Smooth muscle cell (in vitro differentiated cells): ENCODE results near the gene CD1D. TPM values are rescaled to one million over a fixed set of nuclear protein-coding genes. Genes with fewer than 3 reads are reported as not detected.

Experiments
- DNase-seq: peaks from one replicate; lab custom pipeline; 2025; ENCODE audit not compliant: unreplicated experiment; lab: John Stamatoyannopoulos, UW
- H2AFZ ChIP-seq: fragments of 200-600 bp; sonication (generic); 2 replicates; pipeline ENCODE4 v1.6.0; 2016; ENCODE audit warnings: antibody characterized with exemption, low read depth, mild to moderate bottlenecking
- H3F3A ChIP-seq: fragments of 200-600 bp; sonication (generic); 2 replicates; pipeline ENCODE4 v1.6.0; 2017; ENCODE audit warnings: antibody characterized with exemption, low read depth
- H3K27ac ChIP-seq: fragments of 200-600 bp; sonication (generic); 2 replicates; pipeline ENCODE4 v1.5.1; 2016; ENCODE audit warnings: low read depth, mild to moderate bottlenecking
- H3K27me3 ChIP-seq: fragments of 200-600 bp; sonication (generic); 2 replicates; pipeline ENCODE4 v1.6.1; 2016; ENCODE audit warnings: low read depth, mild to moderate bottlenecking
- H3K36me3 ChIP-seq: fragments of 200-600 bp; sonication (generic); 2 replicates; pipeline ENCODE4 v1.5.1; 2016; ENCODE audit warnings: low read depth
- H3K4me1 ChIP-seq: fragments of 200-600 bp; sonication (generic); 2 replicates; pipeline ENCODE4 v1.5.1; 2016; ENCODE audit warnings: low read depth
- H3K4me2 ChIP-seq: fragments of 200-600 bp; sonication (generic); 2 replicates; pipeline ENCODE4 v1.6.0; 2016; ENCODE audit warnings: mild to moderate bottlenecking
- H3K4me3 ChIP-seq: fragments of 200-600 bp; sonication (generic); 2 replicates; pipeline ENCODE4 v1.5.1; 2016; ENCODE audit warnings: mild to moderate bottlenecking
- H3K79me2 ChIP-seq: fragments of 200-600 bp; sonication (generic); 2 replicates; pipeline ENCODE4 v1.6.0; 2016; ENCODE audit warnings: low read depth, mild to moderate bottlenecking
- H3K9ac ChIP-seq: fragments of 200-600 bp; sonication (generic); 2 replicates; pipeline ENCODE4 v1.6.0; 2016; ENCODE audit warnings: low read depth
- H3K9me3 ChIP-seq: fragments of 200-600 bp; sonication (generic); replicated peaks from 2 replicates; pipeline ENCODE4 v1.5.1; 2016; ENCODE audit warnings: low read depth
- H4K20me1 ChIP-seq: fragments of 200-600 bp; sonication (generic); 2 replicates; pipeline ENCODE4 v1.6.0; 2016; ENCODE audit warnings: low read depth
- WGBS: methylation state at CpG from one replicate; pipeline ENCODE4 v1.1.7; 2016; ENCODE audit warnings: low lambda C conversion rate; 5-methylcytosine and 5-hydroxymethylcytosine counted together
- polyA plus RNA-seq: library from polyadenylated mRNA; unstranded; fragments of >200 nt; fragmentation: Nextera tagmentation; extraction: Ambion mirVana; gene quantifications from 2 replicates; pipeline ENCODE4 v1.2.1, GENCODE V29; 2016
- total RNA-seq: library from RNA; depleted of rRNA; stranded (reverse); fragments of >200 nt; gene quantifications from 2 replicates; pipeline ENCODE4 v1.2.3, GENCODE V29; 2014
- TF ChIP-seq, protein P1 (sequence below): fragments of 200-600 bp; sonication (generic); IDR thresholded peaks from 2 replicates; pipeline ENCODE4 v1.5.1; 2017; ENCODE audit warnings: borderline replicate concordance, mild to moderate bottlenecking, antibody characterized with exemption; ENCODE audit not compliant: insufficient read depth, poor library complexity, severe bottlenecking

The CD1D gene
- total and polyA plus RNA-seq, 2 experiments from 2014 or later, result 2.7 to 3.3 TPM

GRCh38 chr1:158147869-158148268, 32.8 kb upstream of the CD1D start:
- no peak overlapping the region for H3K4me2 ChIP-seq
- H3K79me2 ChIP-seq, result no peaks in the 10 kb centered on the region
- H3K9me3 ChIP-seq, result no peaks in the 10 kb centered on the region
- H3K4me1 ChIP-seq, result peaks cover 4% of the 10 kb centered on the region
- H3K9ac ChIP-seq, result no peak overlapping the region
- H3K4me3 ChIP-seq, result no peak overlapping the region
- H3K36me3 ChIP-seq, result no peaks in the 10 kb centered on the region
- H2AFZ ChIP-seq, result no peak overlapping the region
- H3F3A ChIP-seq, result no peaks in the 10 kb centered on the region
- DNase-seq, result no peak
- no peaks in the 10 kb centered on the region for H3K27me3 ChIP-seq
- no peaks in the 10 kb centered on the region for H4K20me1 ChIP-seq
- 89% methylated on average over 3 of the region's 3 CpGs for WGBS
- H3K27ac ChIP-seq, result no peak overlapping the region
- TF ChIP-seq, protein P1, sequence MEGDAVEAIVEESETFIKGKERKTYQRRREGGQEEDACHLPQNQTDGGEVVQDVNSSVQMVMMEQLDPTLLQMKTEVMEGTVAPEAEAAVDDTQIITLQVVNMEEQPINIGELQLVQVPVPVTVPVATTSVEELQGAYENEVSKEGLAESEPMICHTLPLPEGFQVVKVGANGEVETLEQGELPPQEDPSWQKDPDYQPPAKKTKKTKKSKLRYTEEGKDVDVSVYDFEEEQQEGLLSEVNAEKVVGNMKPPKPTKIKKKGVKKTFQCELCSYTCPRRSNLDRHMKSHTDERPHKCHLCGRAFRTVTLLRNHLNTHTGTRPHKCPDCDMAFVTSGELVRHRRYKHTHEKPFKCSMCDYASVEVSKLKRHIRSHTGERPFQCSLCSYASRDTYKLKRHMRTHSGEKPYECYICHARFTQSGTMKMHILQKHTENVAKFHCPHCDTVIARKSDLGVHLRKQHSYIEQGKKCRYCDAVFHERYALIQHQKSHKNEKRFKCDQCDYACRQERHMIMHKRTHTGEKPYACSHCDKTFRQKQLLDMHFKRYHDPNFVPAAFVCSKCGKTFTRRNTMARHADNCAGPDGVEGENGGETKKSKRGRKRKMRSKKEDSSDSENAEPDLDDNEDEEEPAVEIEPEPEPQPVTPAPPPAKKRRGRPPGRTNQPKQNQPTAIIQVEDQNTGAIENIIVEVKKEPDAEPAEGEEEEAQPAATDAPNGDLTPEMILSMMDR, result no peak

DNA sequence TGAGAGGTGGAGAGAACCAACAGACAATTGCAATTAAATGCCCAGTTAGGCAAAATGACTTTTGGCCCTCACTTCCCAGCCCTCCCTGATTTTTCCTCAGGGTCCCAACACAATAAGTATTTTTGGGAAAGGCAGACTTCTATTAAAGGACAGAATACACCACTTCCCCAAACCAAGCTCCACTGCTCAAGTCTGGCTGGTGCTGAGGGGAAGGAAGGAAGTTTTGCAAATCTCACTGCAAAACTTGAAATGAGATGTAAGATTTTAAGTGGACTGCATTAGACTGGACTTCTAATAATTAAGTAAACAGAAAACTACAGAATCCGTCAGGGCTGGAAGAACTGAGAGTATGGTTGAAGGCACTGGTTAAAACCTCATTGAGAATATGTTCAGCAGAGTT, 32.2 kb upstream of the CD1D start:
- H2AFZ ChIP-seq, result peak overlapping the region; percentile 97
- no peaks in the 10 kb centered on the region for H3K27me3 ChIP-seq
- H3K27ac ChIP-seq, result no peak overlapping the region
- no peaks in the 10 kb centered on the region for H3F3A ChIP-seq
- no peaks in the 10 kb centered on the region for H3K36me3 ChIP-seq
- TF ChIP-seq, protein P1, result no peak
- H3K4me1 ChIP-seq, result peaks cover 4% of the 10 kb centered on the region
- H3K4me3 ChIP-seq, result no peak overlapping the region
- no peak for DNase-seq
- no peak overlapping the region for H3K9ac ChIP-seq
- H3K4me2 ChIP-seq, result no peak overlapping the region
- H3K9me3 ChIP-seq, result no peaks in the 10 kb centered on the region
- WGBS, result 88% methylated on average over 1 of the region's 1 CpG
- no peaks in the 10 kb centered on the region for H3K79me2 ChIP-seq
- H4K20me1 ChIP-seq, result no peaks in the 10 kb centered on the region

DNA sequence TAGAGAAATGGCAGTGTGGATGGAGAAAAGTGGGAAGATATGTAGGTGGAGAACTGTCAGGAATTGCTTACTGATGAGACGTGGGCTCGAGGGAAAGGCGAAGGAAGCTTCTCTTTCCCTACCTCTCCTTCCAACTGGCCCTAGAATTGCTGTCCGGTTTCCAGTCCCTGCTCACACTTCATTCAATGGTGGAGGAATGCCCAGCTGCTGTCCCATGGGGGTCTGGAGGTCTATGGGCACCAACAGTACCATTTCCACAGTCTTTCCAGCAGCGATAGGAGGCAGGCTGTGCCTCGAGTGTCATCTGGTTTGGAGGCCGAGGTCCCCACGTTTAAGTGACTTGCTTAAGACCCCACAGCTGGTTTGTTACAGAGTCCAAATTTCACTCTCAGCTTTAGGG, 31.5 kb upstream of the CD1D start:
- H3K4me2 ChIP-seq, result peak overlapping the region; percentile 89
- no peaks in the 10 kb centered on the region for H3K79me2 ChIP-seq
- 64% methylated on average over 8 of the region's 8 CpGs for WGBS
- peak overlapping the region; percentile 97 for H2AFZ ChIP-seq
- no peaks in the 10 kb centered on the region for H3K27me3 ChIP-seq
- H3K27ac ChIP-seq, result no peak overlapping the region
- peaks cover 4% of the 10 kb centered on the region for H3K4me1 ChIP-seq
- TF ChIP-seq, protein P1, result no peak
- H3K36me3 ChIP-seq, result no peaks in the 10 kb centered on the region
- DNase-seq, result no peak
- no peak overlapping the region for H3K9ac ChIP-seq
- no peaks in the 10 kb centered on the region for H3F3A ChIP-seq
- peak overlapping the region; percentile 48 for H3K4me3 ChIP-seq
- H3K9me3 ChIP-seq, result no peaks in the 10 kb centered on the region
- H4K20me1 ChIP-seq, result no peaks in the 10 kb centered on the region

GRCh38 chr1:158149577-158150269, 31.0 kb upstream of the CD1D start:
- Histone ChIP-seq H3K36me3 (no peaks in the 10 kb centered on the region), H3K9me3 (no peaks in the 10 kb centered on the region), H3K27me3 (no peaks in the 10 kb centered on the region), H3K4me3 (peak overlapping the region; percentile 48), H3K27ac (no peak overlapping the region), H3K4me2 (peak overlapping the region; percentile 89), H2AFZ (peak overlapping the region; percentile 97), H4K20me1 (no peaks in the 10 kb centered on the region), H3K9ac (no peak overlapping the region), H3K4me1 (peaks cover 4% of the 10 kb centered on the region), H3F3A (no peaks in the 10 kb centered on the region), H3K79me2 (no peaks in the 10 kb centered on the region)
- TF ChIP-seq, protein P1, result no peak
- DNase-seq, result peak; percentile 31
- WGBS, result 28% methylated on average over 31 of the region's 31 CpGs
